ENCODE data around the gene CELF2. TPM values are rescaled to one million over a fixed set of nuclear protein-coding genes. Genes with fewer than 3 reads are reported as not detected.

The CELF2 gene
- total RNA-seq, 6 donors from 2014 or later = 82.7 to 193 (median 120) TPM

DNA sequence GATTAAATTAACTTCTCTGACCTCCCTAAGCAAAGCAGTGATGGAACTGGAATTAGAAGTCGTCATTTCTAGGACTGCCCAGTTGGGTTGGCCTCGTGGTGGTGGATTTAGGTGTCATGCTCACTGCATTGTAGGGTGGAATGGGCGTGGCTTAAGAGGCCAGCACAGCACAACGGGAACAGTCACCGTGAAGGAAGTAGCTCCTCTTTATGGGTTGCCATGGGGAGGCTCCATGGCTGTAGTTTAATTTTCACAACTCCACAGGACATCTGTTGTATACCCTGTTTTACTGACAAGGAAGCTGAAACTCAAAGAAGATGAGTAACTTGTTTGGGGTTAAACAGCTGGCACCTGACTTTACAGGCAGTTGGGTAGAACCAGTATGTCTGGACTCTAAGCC is 208.3 kb downstream of the CELF2 start:
- H3K27me3 ChIP-seq = no peaks in the 10 kb centered on the region
- peak in 1 of 2 donors; percentile 66 for DNase-seq
- H3K27ac ChIP-seq = peak overlapping the region in 3 of 4 donors; percentile 31 to 64 (median 61)
- H3K36me3 ChIP-seq = peaks cover 0 to 5% (median 2%) of the 10 kb centered on the region in 4 donors
- H3K9me3 ChIP-seq = no peaks in the 10 kb centered on the region
- peaks cover 14 to 23% (median 20%) of the 10 kb centered on the region in 4 donors for H3K4me1 ChIP-seq
- H3K4me3 ChIP-seq = no peak overlapping the region
- WGBS, 2 donors = 27 to 64% methylated on average over 5 of the region's 5 CpGs
- TF ChIP-seq EP300 (IDR thresholded peaks at IDR 0.05) = no peak
- TF ChIP-seq, protein P1, sequence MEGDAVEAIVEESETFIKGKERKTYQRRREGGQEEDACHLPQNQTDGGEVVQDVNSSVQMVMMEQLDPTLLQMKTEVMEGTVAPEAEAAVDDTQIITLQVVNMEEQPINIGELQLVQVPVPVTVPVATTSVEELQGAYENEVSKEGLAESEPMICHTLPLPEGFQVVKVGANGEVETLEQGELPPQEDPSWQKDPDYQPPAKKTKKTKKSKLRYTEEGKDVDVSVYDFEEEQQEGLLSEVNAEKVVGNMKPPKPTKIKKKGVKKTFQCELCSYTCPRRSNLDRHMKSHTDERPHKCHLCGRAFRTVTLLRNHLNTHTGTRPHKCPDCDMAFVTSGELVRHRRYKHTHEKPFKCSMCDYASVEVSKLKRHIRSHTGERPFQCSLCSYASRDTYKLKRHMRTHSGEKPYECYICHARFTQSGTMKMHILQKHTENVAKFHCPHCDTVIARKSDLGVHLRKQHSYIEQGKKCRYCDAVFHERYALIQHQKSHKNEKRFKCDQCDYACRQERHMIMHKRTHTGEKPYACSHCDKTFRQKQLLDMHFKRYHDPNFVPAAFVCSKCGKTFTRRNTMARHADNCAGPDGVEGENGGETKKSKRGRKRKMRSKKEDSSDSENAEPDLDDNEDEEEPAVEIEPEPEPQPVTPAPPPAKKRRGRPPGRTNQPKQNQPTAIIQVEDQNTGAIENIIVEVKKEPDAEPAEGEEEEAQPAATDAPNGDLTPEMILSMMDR (IDR thresholded peaks at IDR 0.05) = no peak
- no peak for TF ChIP-seq POLR2A (IDR thresholded peaks at IDR 0.05)
- no peak for TF ChIP-seq POLR2AphosphoS5 (IDR thresholded peaks at IDR 0.05)
- ATAC-seq (ENCODE audit: low FRiP score in 2 of 2) = peak; percentile 72 to 83

DNA sequence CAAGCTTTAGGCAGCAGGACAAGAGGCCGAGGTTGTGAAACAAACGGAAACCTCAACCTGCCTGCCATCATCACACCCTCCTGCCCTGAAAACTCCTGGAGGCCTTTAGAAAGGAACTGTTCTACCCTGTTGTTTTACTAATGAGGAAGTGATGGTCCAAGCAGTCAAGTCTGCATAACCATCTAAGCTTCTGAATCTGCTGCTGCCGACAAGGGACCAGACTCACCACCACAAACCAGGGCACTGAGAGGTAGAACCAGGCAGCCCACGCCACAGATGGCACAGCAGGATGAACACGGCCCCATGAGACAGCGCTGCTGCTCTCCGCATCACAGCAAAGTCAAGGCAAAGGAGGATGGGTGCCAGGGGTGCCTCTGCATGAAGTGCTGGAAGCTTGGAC is 209.4 kb downstream of the CELF2 start:
- Histone ChIP-seq H3K4me3 (no peak overlapping the region), H3K27ac (peak overlapping the region in 2 of 4 donors; percentile 7 to 15), H3K27me3 (no peaks in the 10 kb centered on the region), H3K4me1 (peaks cover 14 to 23% (median 20%) of the 10 kb centered on the region in 4 donors), H3K9me3 (no peaks in the 10 kb centered on the region), H3K36me3 (peaks cover 0 to 4% (median 0%) of the 10 kb centered on the region in 4 donors)
- DNase-seq (no peak), ATAC-seq (ENCODE audit: low FRiP score in 2 of 2) (no peak)
- 69 to 88% methylated on average over 3 to 7 of the region's 7 CpGs for WGBS, 2 donors
- TF ChIP-seq POLR2A (IDR thresholded peaks at IDR 0.05) (no peak), EP300 (IDR thresholded peaks at IDR 0.05) (no peak), POLR2AphosphoS5 (IDR thresholded peaks at IDR 0.05) (no peak)
- TF ChIP-seq, protein P1 (IDR thresholded peaks at IDR 0.05) = no peak

GRCh38 chr10:11229893-11230292 is 212.2 kb downstream of the CELF2 start:
- H3K9me3 ChIP-seq = no peaks in the 10 kb centered on the region
- 90 to 97% methylated on average over 5 of the region's 5 CpGs for WGBS, 2 donors
- DNase-seq = no peak

GRCh38 chr10:11230498-11231167 is 213.0 kb downstream of the CELF2 start:
- Histone ChIP-seq H3K36me3 (peaks cover 0 to 4% (median 0%) of the 10 kb centered on the region in 4 donors), H3K9me3 (no peaks in the 10 kb centered on the region), H3K27me3 (no peaks in the 10 kb centered on the region), H3K4me1 (peaks cover 14 to 33% (median 25%) of the 10 kb centered on the region in 4 donors), H3K4me3 (no peak overlapping the region), H3K27ac (no peak overlapping the region)
- no peak for DNase-seq
- 72 to 74% methylated on average over 5 of the region's 5 CpGs for WGBS, 2 donors
- ATAC-seq (ENCODE audit: low FRiP score in 2 of 2) = no peak
- no peak for TF ChIP-seq EP300 (IDR thresholded peaks at IDR 0.05)
- TF ChIP-seq, protein P1 (IDR thresholded peaks at IDR 0.05) = no peak
- TF ChIP-seq POLR2A (IDR thresholded peaks at IDR 0.05) = no peak

More at GRCh38 chr10:11229893-11230292, 212.2 kb downstream of the CELF2 start:
- Histone ChIP-seq H3K4me3 (no peak overlapping the region), H3K27ac (no peak overlapping the region), H3K27me3 (no peaks in the 10 kb centered on the region), H3K36me3 (peaks cover 0 to 4% (median 0%) of the 10 kb centered on the region in 4 donors), H3K4me1 (peaks cover 14 to 27% (median 24%) of the 10 kb centered on the region in 4 donors)
- no peak for ATAC-seq (ENCODE audit: low FRiP score in 2 of 2)
- TF ChIP-seq POLR2A (IDR thresholded peaks at IDR 0.05) (no peak), EP300 (IDR thresholded peaks at IDR 0.05) (no peak), POLR2AphosphoS5 (IDR thresholded peaks at IDR 0.05) (no peak)
- TF ChIP-seq, protein P1 (IDR thresholded peaks at IDR 0.05) = no peak
